NOMO-1 treated with DMSO at 0.1 percent for 48 hours (cell line): ENCODE measurements around the gene ARNT2.

ENCODE experiments used
- DNase-seq: peaks from one replicate; lab custom pipeline; 2025; ENCODE audit not compliant: unreplicated experiment; lab: John Stamatoyannopoulos, UW

ARNT2 gene

GRCh38 chr15:80489030-80489594, 84.9 kb downstream of the ARNT2 start:
- DNase-seq = peak; percentile 50

DNA sequence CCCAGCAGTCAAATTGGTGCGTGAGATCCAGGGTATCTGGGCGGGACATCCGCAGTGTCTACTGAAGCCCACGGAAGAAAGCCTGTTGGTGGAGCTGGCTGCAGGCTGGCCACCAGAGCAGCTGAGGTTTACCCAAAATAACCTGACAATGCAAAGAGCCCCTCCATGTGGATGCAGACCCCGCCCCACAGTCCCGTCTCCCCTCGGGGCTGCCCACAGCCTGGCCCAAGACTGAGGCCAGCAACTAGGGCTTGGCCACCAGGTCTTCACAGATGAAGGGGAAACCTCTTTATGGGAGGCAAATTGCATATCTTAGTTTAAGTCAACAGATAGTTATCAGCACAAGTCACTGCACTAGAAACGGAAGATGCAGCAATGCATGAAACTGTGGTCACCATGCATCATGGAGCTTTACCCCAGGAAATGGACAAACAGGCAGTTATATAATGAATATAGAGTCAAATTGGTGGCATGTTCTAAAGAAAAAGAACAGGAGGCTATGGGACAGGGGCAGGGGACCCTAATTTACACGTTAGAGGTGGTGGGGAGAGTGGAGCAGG, 86.3 kb downstream of the ARNT2 start:
- no peak for DNase-seq

DNA sequence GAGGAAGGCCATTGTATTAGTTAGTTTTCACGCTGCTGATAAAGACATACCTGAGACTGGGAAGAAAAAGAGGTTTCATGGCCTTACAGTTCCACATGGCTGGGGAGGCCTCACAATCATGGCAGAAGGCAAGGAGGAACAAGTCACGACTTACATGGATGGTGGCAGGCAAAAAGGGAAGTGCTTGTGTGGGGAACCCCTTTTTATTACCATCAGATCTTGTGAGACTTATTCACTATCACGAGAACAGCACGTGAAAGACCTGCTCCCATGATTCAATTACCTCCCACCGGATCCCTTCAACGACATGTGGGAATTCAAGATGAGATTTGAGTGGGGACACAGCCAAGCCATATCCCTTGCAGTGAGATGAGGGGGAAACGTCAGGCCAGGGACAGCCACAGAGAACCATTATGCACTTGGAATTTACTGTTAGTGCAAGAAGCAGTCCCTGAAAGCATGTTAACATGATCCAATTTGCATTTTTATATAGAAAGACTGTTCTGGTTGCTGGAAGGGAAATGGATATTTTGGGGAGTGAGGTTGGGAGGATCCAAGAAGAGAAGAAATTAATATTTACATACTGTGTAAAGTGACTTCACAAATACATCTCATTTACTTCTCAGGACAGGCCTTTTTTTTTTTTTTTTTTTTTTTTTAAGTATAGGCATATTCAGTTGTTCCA, 87.1 kb downstream of the ARNT2 start:
- peak; percentile 26 for DNase-seq

- DNase-seq = no peak
Measured at GRCh38 chr15:80492409-80492808, 88.2 kb downstream of the ARNT2 start.

DNA sequence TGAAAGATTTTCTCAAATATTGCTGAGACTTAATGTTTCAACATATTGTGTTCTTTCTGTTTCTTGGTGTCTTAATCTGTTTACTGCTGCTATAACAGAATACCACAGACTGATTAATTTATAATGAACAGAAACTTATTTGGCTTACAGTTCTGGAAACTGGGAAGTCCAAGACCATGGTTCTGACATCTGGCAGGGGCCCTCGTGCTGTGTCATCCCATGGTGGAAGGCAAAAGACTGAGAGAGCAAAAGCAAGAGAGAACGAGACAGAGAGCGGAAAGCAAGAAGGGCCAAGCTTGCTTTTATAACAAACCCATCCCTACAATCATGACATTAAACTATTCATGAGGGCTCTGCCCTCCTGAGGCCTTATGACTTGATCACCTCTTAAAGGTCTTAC, 88.7 kb downstream of the ARNT2 start:
- DNase-seq = no peak

DNA sequence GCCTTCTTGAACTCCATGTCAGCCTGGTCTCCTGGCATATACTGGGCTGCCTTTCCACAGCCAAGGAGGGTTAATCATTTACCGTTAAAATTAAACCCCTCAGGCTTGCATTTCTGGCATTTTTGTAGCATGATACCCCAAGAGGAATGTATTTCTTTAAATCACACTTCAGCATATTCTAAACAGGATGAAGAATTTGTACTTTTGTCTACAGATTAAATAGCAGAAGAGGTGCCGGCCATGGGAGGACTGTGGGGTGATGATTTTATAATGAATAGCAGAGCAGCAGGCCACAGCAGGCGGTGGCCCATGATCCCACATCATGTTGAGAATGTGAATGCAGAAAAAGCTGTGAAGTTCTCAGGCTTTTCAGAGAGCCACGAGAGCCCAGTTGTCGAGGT, 90.2 kb downstream of the ARNT2 start:
- DNase-seq = no peak

DNA sequence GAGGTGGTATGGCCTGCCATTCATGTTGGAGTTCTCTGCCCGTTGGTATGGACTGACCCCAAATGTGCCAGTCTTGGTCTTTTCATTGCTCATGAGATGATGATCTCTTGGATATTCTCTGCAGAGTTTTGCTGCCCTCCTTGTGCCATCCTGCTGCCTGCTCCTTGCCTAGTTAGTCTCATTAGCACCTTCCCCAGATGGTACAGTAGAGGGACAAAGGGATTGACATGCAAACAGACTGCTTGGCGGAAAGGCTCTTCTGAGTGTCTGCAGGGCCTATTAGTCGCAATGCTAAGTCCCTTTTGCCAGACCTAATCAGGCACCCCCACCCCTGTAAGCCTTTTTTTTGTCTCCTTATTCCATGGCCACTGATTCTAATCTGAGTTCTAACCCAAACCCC, 90.6 kb downstream of the ARNT2 start:
- no peak for DNase-seq

- DNase-seq = no peak
Measured at GRCh38 chr15:80495401-80495942, 91.3 kb downstream of the ARNT2 start.

- no peak for DNase-seq
Measured at GRCh38 chr15:80496096-80496495, 91.9 kb downstream of the ARNT2 start.

DNA sequence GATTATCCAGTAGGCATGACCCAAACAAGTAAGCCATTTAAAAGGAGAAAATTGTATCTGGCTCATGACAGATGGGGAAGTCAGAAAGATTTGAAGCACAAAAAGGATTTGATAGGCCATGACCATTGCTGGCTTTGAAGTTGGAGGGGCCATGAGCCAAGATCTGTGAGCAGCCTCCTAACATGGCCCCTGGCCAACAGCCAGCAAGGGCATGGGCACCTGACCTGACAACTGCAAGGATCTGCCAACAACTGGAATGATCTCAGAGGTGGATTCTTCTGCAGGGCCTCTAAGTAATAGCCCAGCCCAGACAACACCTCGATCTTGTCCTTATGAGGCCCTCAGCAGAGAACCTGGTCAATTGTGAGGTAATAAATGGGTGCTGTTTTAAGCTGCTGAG, 93.0 kb downstream of the ARNT2 start:
- no peak for DNase-seq

GRCh38 chr15:80498652-80499051, 94.5 kb downstream of the ARNT2 start:
- no peak for DNase-seq

DNA sequence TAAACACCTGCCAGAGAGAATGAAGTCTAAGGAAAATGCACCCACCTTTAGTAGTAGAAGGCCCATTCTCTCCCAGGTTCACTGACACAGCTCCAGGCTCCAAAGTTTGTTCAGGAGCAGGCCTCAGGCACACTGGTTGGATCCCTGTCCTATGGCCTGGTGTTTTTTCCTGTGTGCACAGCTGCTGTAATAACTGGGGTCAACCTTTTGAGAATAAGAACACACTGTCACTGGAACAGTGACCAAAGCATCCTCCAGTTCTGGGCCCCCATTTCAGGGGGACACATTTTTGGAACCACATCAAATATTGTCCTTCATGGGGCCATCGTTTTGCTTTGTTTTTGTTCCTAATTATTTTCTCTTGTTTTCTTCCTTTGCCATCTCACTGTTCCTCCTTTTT, 95.8 kb downstream of the ARNT2 start:
- no peak for DNase-seq

DNA sequence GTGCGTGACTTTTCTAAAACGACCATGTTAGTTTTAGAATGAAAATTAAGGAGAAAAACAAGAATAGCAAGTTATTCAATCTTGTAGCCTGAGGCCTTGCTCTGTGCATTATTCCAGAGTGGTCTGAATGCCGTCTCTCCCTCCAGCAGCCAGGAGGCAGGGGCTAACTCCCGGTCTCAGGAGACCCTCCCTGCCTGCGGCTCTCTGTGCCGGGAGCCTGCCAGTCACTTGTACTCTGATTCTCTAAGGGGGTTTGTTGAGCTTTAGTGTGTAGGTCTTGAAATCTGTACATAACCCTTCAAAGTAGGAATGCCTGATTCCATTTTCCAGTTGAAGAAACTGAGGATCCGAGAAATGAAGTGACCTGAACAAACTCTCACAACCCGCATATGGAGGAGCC, 97.3 kb downstream of the ARNT2 start:
- DNase-seq = no peak

GRCh38 chr15:80502782-80503181, 98.6 kb downstream of the ARNT2 start:
- DNase-seq = no peak

- no peak for DNase-seq
Measured at GRCh38 chr15:80503319-80503952, 99.3 kb downstream of the ARNT2 start.

- no peak for DNase-seq
Measured at GRCh38 chr15:80504931-80505330, 100.7 kb downstream of the ARNT2 start.

GRCh38 chr15:80506286-80506893, 102.2 kb downstream of the ARNT2 start:
- no peak for DNase-seq

GRCh38 chr15:80507131-80507530, 102.9 kb downstream of the ARNT2 start:
- DNase-seq = no peak

GRCh38 chr15:80507638-80508316, 103.6 kb downstream of the ARNT2 start:
- no peak for DNase-seq

DNA sequence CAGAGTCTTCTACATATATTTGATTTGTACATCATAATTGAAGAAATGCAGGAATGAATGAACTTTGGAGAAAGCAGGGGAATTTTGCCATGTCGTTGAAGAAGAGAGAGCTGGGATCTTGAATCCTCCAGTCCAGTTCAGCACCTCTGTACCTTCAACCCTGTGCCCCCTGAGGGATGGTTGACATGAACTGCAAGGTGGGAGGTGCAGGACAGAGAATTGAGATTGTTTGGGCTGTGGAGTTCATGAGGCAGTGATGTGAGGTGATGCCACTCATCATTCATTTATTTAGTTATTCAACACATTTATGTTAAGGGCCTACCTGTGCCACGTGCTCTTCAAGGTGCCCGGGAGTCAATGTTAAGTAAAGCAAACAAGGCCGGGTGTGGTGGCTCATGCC, 104.6 kb downstream of the ARNT2 start:
- no peak for DNase-seq

DNA sequence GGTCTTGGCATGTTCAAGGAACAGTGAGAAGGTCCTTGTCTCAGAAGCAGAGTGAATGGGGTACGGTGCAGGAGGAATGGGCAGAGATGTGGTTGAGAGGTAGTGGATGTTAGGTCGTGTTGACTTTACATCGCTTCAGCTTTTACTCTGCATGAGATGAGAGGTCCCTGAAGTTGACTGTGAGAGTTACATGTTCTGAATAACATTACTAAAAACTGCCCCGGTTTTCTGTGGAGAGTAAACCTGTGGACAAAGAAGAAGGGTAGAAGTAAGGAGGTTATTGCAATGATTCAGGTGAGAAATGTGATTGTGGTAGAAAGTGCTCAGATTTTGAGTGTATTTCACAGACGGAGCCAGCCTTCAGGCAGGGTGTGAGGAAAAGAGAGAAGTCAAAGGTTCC, 105.6 kb downstream of the ARNT2 start:
- DNase-seq = no peak
